Activated CD8-positive, alpha-beta memory T cell treated with anti-CD3 and anti-CD28 coated beads, Interleukin-2, amount 50 U/mL, for 1 hour (primary cell): ENCODE results near the gene CHD9NB.
A peak's percentile ranks its signal among the peaks of the same experiment; 100 is the strongest.
"Not testable (repeated sequence)": the region's sequence is repeated elsewhere in the genome, so short reads cannot be mapped to it uniquely, and the experiment has no call there.

Experiments used
- DNase-seq: peaks from one replicate; pipeline ENCODE4 v3.0.0-alpha.2; 2020; ENCODE audit errors: extremely low read depth

The CHD9NB gene

GRCh38 chr16:53057658-53058057, 5.0 kb upstream of the CHD9NB start:
- DNase-seq, result no peak

DNA sequence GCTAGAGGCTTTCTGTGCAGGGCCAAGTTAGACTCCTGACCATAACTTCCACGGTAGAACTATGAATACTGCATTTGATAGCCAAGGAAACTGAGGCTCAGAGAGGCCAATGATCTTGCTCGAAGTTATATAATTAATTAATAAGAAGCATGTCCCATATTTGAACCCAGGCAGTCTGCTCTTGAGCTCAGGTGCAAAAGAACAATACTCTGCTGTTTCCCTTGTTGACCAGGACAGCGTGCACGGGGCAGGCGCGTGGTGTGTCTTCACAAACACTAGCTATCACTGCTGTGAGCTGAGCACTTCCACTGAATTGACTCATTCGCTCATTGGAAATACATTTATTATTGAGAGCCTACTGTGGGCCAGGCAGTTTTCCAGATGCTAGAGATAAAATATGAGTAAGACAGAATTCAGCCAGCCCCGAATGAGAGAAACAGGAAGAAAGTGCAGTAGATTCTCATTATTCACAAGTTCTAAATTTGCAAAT, 3.7 kb upstream of the CHD9NB start:
- no peak for DNase-seq

GRCh38 chr16:53055541-53056391, 3.1 kb upstream of the CHD9NB start:
- no peak for DNase-seq

GRCh38 chr16:53054670-53055485, 2.2 kb upstream of the CHD9NB start, which contains the start of gene CHD9:
Gene CHD9, plus strand, starts transcription at chr16:53054991. Its CDS starts 101,099 bp downstream, at chr16:53156090.
- peak; percentile 25 for DNase-seq

- no peak for DNase-seq
Measured at GRCh38 chr16:53053967-53054669, 1.4 kb upstream of the CHD9NB start.

GRCh38 chr16:53051255-53051654, 1.4 kb downstream of the CHD9NB start:
- DNase-seq, result not testable (repeated sequence)

DNA sequence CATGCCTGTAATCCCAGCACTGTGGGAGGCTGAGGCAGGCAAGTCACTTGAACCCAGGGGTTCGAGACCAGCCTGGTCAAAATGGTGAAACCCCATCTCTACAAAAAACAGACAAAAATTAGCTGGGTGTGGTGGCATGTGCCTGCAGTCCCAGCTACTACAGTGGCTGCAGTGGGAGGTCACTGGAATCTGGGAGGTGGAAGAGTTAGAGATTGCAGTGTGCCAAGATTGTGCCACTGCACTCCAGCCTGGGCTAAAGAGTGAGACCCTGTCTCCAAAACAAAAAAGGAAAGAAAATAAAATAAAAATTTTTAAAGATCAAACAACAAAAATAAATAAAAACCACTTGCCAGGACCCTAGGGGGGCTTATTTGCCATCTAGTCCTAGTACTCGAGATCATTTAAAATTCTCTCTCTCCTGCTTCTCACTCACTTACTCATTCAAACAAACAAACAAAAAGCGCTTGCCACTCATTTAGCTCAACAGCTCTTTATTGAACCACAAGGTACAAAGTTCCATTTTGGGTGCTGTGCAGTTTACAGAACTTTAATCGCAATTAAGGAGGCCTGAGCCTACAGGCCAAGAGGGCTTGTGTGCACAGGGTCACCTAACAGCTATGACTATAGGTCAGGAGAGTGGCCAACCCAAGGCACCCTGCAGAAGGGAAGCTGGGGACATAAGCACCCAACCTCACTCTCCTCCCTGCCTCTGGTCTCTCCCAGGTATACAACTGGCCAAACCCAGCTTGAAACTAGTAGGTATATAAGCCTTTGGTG, 4.4 kb downstream of the CHD9NB start:
- DNase-seq, result no peak

DNA sequence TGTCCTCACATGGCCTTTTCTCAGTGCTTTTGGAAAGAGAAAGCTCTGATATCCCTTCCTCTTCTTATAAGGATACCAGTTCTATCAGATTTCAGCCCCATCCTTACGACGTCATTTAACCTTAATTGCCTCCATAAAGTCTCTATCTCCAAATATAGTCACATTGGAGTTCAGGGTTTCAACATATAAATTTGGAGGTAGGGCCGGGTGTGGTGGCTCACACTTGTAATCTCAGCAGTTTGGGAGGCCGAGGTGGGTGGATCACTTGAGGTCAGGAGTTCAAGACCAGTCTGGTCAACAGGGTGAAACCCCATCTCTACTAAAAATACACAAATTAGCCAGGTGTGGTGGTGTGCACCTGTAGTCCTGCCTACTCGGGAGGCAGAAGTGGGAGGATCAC, 5.2 kb downstream of the CHD9NB start:
- not testable (repeated sequence) for DNase-seq

- DNase-seq, result no peak
Measured at GRCh38 chr16:53045341-53046220, 7.1 kb downstream of the CHD9NB start.

GRCh38 chr16:53043986-53044601, 8.6 kb downstream of the CHD9NB start:
- no peak for DNase-seq

DNA sequence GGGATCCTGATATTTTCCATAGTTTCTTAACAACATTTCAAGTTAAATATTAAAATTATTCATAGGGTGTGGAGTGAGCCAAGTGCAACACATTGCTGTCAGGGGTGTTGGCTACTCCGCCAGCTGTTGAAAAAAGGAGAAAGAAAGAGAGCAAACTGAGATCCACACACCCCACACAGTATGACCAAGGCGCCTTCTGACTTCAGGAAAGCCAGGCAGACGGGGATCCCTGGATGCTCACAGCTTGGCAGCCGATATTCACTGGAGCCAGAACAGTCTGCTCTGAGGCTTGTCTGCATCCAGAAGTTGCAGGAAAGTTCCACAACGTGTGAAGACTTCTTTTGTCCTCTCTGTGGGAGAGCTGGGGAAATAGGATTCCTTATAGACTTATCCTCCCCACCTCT, 9.3 kb downstream of the CHD9NB start:
- DNase-seq, result no peak

DNA sequence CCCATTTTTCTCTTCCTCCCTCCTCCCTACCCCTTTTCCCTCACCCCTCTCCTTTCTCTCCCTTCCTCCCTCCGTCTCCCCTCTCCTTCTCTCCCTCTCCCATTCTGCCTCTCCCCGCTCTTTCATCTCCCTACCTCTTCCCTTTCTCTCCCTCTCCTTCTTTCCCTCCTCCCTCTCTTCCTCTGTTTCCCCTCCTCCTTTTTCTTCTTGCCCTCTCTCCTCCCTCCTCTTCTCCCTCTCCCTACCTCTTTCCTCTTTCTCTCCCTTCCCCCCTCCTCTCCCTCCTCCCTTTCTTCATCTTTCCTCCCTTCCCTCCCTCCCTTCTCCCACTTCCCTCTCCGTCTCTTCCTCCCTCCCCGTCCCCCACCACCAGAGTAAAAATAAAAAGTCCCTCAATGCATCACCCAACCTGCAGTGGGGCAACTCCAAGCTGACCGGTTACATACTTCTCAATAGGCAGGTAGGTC, 10.4 kb downstream of the CHD9NB start:
- no peak for DNase-seq

DNA sequence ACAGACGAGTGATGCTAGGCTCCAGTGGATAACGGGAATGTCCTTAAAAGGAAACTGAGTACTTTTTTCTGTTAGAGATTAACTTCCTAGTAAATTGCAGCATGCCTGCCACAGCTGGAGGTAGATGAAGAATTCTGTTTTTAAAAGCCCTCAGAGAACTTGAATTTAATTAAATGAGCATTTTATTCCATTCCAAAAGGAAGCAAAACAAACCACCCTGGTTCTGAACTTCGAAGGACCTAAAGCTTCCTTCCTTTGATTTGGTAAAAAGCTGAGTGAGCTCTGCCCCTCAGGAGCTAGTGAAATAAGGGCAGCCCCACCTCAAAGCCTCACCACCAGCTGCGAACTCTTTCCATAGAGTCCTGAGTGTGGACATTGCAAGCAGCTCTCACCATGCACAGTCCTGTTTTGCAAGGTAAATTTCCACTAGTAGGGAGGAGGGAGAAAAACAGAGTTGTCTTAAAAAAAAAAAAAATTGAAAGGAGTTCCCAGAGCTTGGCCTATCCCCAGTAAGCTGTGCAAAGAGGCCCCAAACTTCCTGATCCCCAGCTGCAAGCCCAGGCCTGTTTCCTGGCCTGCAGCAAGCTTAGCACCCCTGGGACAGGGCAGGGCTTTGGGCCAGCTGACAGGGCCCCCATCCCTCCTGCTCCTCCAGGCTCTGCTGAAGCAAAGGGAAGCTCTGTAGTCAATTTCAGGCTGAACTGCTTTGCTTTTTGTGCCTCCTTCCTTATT, 11.2 kb downstream of the CHD9NB start:
- no peak for DNase-seq

DNA sequence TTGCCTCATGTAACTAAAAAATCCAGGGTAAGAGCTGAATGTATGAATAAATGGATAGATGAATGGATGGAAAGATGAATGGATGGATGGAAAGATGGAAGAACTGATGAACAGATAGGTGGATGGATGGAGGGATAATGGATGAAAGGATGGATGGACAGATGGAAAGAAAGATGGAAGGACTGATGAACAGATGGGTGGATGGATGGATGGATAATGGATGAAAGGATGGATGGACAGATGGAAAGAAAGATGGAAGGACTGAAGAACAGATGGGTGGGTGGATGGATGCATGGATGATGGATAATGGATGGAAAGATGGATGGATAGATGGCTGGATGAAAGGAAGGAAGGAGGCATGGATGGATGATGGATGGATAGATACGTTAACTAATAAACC, 11.9 kb downstream of the CHD9NB start:
- no peak for DNase-seq

DNA sequence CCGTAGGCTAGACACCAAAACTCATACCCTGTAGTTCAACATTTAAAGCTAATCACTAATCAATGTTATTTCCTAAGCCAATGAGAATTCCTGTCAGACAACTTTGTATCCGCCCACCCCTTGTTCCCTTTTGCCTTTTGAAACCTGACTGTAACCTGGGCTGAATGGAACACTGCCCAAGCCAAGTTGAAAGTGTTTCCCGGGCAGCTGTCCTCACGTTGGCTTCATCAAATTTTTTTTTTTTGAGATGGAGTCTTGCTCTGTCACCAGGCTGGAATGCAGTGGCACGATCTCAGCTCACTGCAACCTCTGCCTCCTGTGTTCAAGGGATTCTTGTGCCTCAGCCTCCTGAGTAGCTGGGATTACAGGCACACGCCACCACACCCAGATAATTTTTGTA, 16.0 kb downstream of the CHD9NB start:
- DNase-seq, result not testable (repeated sequence)

DNA sequence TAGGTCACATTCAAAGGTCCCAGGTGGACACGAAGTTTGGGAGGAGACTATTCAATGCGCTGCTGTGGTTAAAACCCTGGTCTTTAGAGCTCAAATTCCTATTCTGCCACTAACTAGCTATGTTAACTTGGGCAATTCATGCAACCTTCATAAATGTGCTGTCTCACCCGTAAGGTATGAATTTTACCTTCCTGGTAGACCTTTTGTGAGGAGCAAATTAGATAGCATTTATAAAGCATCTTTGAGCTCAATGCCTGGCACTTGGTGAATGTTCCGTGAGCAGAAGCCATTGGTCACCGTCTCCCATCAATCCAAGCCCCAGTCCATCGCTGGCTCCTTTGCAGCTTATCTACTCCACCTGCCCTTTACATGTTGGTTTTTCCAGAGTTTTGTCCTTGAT, 16.6 kb downstream of the CHD9NB start:
- DNase-seq, result no peak

- no peak for DNase-seq
Measured at GRCh38 chr16:53035176-53035942, 17.3 kb downstream of the CHD9NB start.

GRCh38 chr16:53034306-53034705, 18.4 kb downstream of the CHD9NB start:
- DNase-seq, result no peak
